ENCODE data around the gene NINJ1. TPM values are rescaled to one million over a fixed set of nuclear protein-coding genes. Genes with fewer than 3 reads are reported as not detected.
A peak's percentile ranks its signal among the peaks of the same experiment; 100 is the strongest.

Gene NINJ1
- total RNA-seq, 1 experiment from 2014 or later, result 41.3 TPM

- H3K27me3 Mint-ChIP-seq (ENCODE audit: low read depth), result no peaks in the 10 kb centered on the region
- POLR2A ChIA-PET, result interaction anchor here (0.6 to 1.1 kb wide), 2 partner anchors 9 to 341 kb away, joined by 3 to 5 read pairs; no protein-coding TSS in a partner anchor
- peaks cover 5% of the 10 kb centered on the region; the same call in 1 of the 2 replicates for H3K36me3 Mint-ChIP-seq
- TF ChIP-seq ZNF317 (CRISPR knock-in tag; IDR thresholded peaks at IDR 0.05; ENCODE audit: borderline replicate concordance, low read depth) (no peak), TCF7 (CRISPR knock-in tag; IDR thresholded peaks at IDR 0.05; ENCODE audit: low read depth) (no peak), ESRRA (CRISPR knock-in tag; IDR thresholded peaks at IDR 0.05; ENCODE audit: borderline replicate concordance) (no peak), ZNF416 (CRISPR knock-in tag; IDR thresholded peaks at IDR 0.05) (no peak), PREB (CRISPR knock-in tag; IDR thresholded peaks at IDR 0.05; ENCODE audit: borderline replicate concordance) (no peak), NFYB (CRISPR knock-in tag; conservative IDR thresholded peaks at IDR 0.05; ENCODE audit: low read depth) (no peak), FOXJ3 (CRISPR knock-in tag; IDR thresholded peaks at IDR 0.05; ENCODE audit: borderline replicate concordance) (no peak)
- H3K4me3 Mint-ChIP-seq, result no peak overlapping the region
- ATAC-seq, result no peak
- H3K9me3 Mint-ChIP-seq, result no peaks in the 10 kb centered on the region
- H3K27ac Mint-ChIP-seq, result peak overlapping the region; percentile 93
- H3K4me1 Mint-ChIP-seq, result peaks cover 36% of the 10 kb centered on the region
- CTCF ChIA-PET, result interaction anchor here (1.6 to 2.6 kb wide), 5 partner anchors 8 to 26 kb away, joined by 5 to 17 read pairs (median 8); no protein-coding TSS in a partner anchor
- no peak for DNase-seq (ENCODE audit: low spot score)
Measured at GRCh38 chr9:93128011-93128714, 5.9 kb downstream of the NINJ1 start.

- no peaks in the 10 kb centered on the region for H3K27me3 Mint-ChIP-seq (ENCODE audit: low read depth)
- peak overlapping the region; percentile 78 for H3K27ac Mint-ChIP-seq
- DNase-seq (ENCODE audit: low spot score), result no peak
- ATAC-seq, result no peak
- no peak overlapping the region for H3K4me3 Mint-ChIP-seq
- H3K9me3 Mint-ChIP-seq, result no peaks in the 10 kb centered on the region
- POLR2A ChIA-PET, result no interaction called here
- H3K4me1 Mint-ChIP-seq, result peaks cover 29% of the 10 kb centered on the region
- peaks cover 5% of the 10 kb centered on the region; the same call in 1 of the 2 replicates for H3K36me3 Mint-ChIP-seq
- CTCF ChIA-PET, result interaction anchor here (0.5 to 2.6 kb wide), 8 partner anchors 8 to 327 kb away, joined by 3 to 17 read pairs (median 4); no protein-coding TSS in a partner anchor
- TF ChIP-seq GABPB1 (CRISPR knock-in tag; IDR thresholded peaks at IDR 0.05) (no peak), E2F5 (CRISPR knock-in tag; IDR thresholded peaks at IDR 0.05) (no peak), USF2 (CRISPR knock-in tag; IDR thresholded peaks at IDR 0.05) (no peak), NFATC4 (CRISPR knock-in tag; IDR thresholded peaks at IDR 0.05) (no peak), OVOL2 (CRISPR knock-in tag; IDR thresholded peaks at IDR 0.05; ENCODE audit: borderline replicate concordance) (no peak), ARID4B (CRISPR knock-in tag; IDR thresholded peaks at IDR 0.05; ENCODE audit: borderline replicate concordance) (no peak), NR3C1 (CRISPR knock-in tag; conservative IDR thresholded peaks at IDR 0.05; ENCODE audit: low read depth) (no peak), JAZF1 (CRISPR knock-in tag; IDR thresholded peaks at IDR 0.05) (no peak), ZNF425 (CRISPR knock-in tag; conservative IDR thresholded peaks at IDR 0.05) (no peak), TEAD4 (CRISPR knock-in tag; IDR thresholded peaks at IDR 0.05) (no peak), CBFB (CRISPR knock-in tag; IDR thresholded peaks at IDR 0.05; ENCODE audit: low read depth) (no peak), USF1 (CRISPR knock-in tag; IDR thresholded peaks at IDR 0.05) (no peak), GTF2I (CRISPR knock-in tag; conservative IDR thresholded peaks at IDR 0.05) (no peak), FOXJ3 (CRISPR knock-in tag; IDR thresholded peaks at IDR 0.05; ENCODE audit: borderline replicate concordance) (no peak), ZNF512 (CRISPR knock-in tag; IDR thresholded peaks at IDR 0.05; ENCODE audit: borderline replicate concordance) (no peak)
Measured at GRCh38 chr9:93127395-93127911, 6.6 kb downstream of the NINJ1 start.
